Glomerular endothelial cell (primary cell): ENCODE measurements around the gene ESRP2. TPM values are rescaled to one million over a fixed set of nuclear protein-coding genes. Genes with fewer than 3 reads are reported as not detected.

Experiments used
- DNase-seq: peaks from one replicate; pipeline ENCODE4 v3.0.0-alpha.2; 2011; ENCODE audit warnings: low read depth, low spot score; ENCODE audit errors: extremely low read depth
- total RNA-seq: library from RNA; depleted of rRNA; stranded (reverse); fragments of >200 nt; gene quantifications from 2 replicates; pipeline ENCODE4 v1.2.3, GENCODE V29; 2015

The ESRP2 gene
- 0.29 and 2.9 TPM in 2 replicates for total RNA-seq

- DNase-seq: no peak
These were observed at the start of gene ESRP2 for GRCh38 chr16:68235887-68236136. Gene ESRP2, minus strand, starts transcription at chr16:68236127. Its CDS starts 82 bp downstream, at chr16:68236045.

DNA sequence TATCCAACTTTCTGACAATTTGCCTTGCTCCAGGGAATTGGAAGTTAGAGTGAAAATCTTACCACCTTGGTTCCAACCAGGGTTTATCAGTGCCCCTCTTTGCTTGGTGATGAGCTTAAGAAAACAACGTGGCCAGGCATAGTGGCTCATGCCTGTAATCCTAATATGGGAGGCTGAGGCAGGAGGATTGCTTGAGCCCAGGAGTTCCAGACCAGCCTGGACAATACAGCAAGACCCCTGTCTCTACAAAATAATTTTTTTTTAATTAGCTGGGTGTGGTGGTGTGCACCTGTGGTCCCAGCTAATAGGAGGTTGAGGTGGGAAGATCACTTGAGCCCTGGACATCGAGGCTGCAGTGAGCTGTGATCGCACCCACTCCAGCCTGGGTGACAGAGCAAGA is 49.8 kb upstream of the ESRP2 start:
- no peak for DNase-seq

- no peak for DNase-seq
These were observed 48.9 kb upstream of the ESRP2 start for GRCh38 chr16:68284847-68285246.

DNA sequence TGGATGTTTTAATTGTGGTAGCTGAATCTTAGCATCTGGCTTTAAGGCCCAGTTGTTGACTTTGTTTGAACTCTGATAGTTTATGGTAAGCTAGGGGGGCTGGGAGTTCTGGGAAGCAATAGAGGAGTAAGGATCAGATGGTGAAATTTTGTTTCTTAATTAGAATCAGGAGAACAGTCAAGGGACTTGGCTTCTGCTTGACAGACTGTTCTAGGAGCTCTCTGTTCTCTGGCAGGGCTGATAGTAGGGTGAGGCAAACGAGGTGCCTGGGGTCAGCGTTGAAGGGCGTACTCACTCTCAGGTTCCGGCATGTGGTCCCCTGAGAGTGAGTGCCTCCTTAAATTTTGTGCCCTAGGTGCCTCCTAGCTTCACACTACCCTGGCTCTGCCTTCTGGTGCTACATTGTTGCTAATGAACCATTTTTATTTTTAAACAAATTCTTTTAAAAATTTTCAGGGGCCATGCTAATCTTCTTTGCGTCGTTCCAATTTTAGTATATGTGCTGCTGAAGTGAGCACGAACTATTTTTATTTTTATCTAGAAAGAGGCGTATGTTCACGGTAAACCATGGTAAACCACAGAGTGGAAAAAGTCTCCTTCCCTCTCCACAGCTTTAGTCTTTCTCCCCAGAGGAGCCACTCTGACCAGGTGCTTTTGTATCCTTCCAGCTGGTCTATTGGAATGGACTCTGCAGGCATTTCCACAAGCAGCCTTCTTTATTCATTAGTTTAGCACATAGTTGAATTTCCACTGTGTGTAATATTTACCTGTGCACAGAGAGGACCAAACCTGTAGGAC is 48.1 kb upstream of the ESRP2 start:
- DNase-seq: no peak

DNA sequence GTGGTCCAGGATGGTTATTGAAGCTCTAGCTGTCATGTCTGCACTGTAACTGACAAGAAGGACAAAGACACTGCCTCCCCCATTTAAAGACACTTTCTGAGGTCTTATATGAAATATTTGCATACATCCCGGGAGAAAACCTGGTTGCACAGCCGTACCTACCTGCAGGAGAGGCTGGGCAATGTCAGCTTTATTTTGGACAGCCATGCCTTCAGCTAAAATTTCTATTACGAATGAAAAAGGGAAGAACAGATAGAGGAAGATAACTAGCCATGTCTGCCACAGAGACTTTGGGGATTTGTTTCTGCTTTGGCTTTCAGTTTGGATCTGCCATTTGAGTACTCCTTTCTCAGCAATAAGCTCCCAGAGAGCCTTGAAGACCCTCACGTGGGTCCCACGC is 47.4 kb upstream of the ESRP2 start:
- DNase-seq: no peak

- no peak for DNase-seq
These were observed 46.1 kb upstream of the ESRP2 start for GRCh38 chr16:68282064-68282452.

GRCh38 chr16:68281368-68282063 is 45.6 kb upstream of the ESRP2 start:
- DNase-seq: no peak

- no peak for DNase-seq
These were observed 44.0 kb upstream of the ESRP2 start for GRCh38 chr16:68279726-68280558.

DNA sequence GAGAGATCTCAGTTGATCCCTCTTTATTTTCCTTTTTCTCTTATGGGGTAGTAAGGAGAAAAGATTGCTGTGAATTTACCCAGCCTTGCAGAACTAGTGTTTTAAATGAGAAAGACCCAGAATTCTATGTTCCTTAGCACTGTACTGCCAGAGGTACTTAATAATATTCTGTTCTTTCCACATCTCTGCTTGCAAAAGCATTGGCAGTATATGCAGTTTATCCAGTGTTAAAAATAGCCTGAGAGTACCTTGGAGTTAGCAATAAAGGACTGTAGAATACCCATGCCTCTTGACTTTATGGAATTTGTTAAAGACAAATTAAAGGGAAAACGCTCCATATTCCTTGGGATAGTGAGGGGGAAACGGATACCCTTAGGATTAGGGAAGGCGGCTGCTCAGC is 40.3 kb upstream of the ESRP2 start:
- DNase-seq: no peak

DNA sequence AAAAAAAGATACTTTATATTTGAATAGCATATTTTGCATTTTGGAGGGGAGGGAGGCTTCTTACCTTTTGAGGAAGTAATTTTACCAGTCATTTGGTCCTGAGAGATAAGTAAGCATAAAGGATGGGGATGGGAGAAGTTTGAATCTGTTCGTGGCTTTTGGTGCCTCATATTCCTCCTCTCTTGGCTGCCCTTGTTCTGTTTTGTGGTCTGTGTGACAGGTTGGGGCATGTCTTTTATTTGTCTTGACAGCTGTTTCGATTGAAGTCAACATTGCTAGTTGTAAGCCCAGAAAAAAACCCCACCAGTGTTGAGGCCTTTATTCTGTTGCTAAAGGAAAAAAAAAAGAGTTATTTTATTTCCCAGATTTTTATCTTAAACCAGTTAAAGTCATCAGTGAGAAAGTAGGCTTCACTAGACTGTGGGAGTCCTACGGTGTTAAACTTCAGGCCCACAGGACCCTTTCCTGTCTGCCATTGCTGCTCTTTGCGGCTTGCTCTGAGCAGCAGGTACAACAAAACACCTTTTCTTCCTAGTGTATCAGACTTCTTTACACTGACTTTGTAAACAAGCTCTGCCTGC is 39.8 kb upstream of the ESRP2 start:
- no peak for DNase-seq

GRCh38 chr16:68274441-68274840 is 38.5 kb upstream of the ESRP2 start:
- DNase-seq: no peak

- DNase-seq: no peak
These were observed 38.0 kb upstream of the ESRP2 start for GRCh38 chr16:68273896-68274295.

DNA sequence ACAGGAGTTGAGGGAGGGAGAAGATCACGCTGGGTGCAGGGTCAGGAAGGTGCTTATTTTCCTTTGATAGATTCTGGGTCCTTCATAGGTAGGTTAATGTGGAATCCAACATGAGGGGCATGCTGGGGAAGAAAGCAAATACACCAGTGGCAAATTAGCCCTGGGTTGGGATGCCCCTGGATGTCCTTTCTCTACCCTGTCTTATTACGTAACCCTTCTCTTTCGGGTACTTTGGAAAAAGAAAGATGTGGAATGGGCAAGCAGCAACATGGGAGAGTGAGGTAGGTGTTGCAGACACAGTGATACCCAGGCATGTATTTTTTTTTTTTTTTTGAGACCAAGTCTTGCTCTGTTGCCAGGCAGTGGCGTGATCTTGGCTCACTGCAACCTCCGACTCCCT is 37.5 kb upstream of the ESRP2 start:
- DNase-seq: no peak

- no peak for DNase-seq
These were observed 36.7 kb upstream of the ESRP2 start for GRCh38 chr16:68272507-68273209.

- DNase-seq: no peak
These were observed 34.4 kb upstream of the ESRP2 start for GRCh38 chr16:68270353-68270752.

- DNase-seq: no peak
These were observed 33.9 kb upstream of the ESRP2 start for GRCh38 chr16:68269793-68270192.

DNA sequence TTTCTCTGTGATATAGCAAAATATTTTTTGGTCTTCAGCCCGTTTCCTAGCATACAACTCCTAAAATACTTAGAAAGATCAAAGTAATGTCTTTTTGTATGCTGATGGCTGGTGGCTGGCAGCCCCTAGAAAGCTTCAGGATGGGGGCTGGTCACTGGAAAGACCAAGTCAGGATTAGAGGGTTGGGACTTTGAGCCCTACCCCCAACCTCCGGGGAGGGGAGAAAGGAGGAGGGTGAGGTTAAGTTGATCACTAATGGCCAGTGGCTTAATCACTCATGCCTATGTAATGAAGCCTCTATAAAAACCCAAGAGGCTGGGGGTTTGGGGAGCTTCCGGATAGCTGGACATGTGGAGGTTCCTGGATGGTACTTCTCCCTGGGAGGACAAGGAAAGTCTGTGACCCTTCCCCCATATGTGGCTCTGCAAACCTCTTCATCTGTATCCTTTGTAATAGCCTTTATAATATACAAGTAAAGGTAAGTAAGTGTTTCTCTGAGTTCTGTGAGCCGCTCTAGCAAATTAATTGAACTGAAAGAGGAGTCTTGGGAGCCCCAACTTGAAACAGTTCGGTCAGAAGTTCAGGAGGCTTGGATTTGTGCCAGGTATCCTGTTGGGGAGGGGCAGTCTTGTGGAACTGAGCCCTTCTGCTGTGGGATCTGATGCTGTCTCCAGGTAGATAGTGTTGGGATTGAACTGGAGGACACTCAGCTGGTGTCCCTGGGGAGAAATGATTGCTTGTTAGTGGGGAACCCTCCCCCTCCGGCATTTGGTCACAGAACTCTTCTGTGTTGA is 31.9 kb upstream of the ESRP2 start:
- DNase-seq: no peak

DNA sequence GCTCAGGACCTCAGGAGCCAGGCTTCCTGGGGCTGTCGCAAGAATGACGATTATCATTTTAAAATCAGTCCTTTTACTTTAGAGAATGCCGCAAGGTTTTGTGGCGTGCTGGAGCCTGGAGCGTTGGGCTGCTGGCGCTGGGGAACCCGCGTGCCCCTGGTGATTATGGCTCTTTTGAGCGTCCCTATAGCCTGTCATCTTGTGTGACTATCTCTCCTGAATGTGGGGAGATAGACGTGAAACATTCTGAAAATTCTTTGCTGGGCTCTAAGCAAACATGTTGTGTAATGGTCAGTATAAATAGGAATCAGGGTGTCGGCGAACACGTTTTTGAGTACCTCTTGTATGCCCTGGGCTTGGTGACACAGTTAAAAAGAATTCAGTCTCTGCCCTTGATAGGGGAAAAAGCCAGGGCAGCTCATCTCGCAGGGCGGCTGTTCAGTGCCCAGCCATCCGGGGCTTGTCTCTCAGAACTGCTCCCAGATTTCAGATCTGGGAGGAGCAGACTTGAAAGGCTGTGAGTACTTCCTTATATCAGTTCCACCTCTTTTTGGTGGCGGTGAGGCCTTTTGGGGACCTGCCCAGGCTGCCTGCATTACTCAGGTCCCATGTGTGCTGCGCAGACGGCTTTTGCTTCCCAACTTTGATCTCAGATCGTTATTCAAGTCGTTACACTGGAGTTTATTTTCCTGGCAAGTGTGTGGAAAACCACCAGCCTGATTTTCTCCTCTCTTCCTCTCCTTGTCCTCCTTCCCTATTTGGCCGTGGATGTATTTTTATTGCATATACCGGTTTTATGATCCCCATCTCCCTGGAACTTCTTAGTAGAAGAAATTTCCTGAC is 29.4 kb upstream of the ESRP2 start:
- no peak for DNase-seq
